Esophagus mucosa (tissue), 1 donor: Measurements from ENCODE around the gene TBC1D16. TPM values are rescaled to one million over a fixed set of nuclear protein-coding genes. Genes with fewer than 3 reads are reported as not detected.
A peak's percentile ranks its signal among the peaks of the same experiment; 100 is the strongest.

Experiments used
- ATAC-seq: fragments of 200-7000 bp; cut with Tn5 transposase; one replicate; pipeline ENCODE4 v1.9.1; 2020
- total RNA-seq: library from RNA; stranded (reverse); gene quantifications from one replicate; pipeline ENCODE4 v1.2.4, GENCODE V29; 2023
- donor health status: DM: yes; HTN: yes; CAD: no.

TBC1D16 gene
- total RNA-seq, 1 donor from 2014 or later, result 8.9 TPM

- ATAC-seq, result peak; percentile 19
These were observed 110.3 kb downstream of the TBC1D16 start for GRCh38 chr17:79925242-79925957.

DNA sequence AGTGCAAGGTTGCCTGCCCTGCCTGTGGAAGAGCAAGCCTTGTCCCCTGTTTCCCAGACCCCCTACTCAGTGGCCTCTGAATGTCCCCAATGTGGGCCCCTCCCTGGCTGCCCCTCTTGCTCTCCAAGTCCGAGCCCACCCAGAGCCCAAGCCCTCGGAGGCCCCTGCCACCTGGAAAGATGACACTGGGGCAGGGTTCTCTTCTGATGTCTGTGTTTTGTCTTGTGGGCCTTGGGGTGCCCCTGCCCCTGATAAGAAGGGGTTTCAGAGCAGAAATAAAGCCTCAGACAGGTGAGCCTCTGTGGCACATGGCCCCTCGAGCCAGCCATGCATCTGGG lies 111.1 kb downstream of the TBC1D16 start:
- no peak for ATAC-seq

DNA sequence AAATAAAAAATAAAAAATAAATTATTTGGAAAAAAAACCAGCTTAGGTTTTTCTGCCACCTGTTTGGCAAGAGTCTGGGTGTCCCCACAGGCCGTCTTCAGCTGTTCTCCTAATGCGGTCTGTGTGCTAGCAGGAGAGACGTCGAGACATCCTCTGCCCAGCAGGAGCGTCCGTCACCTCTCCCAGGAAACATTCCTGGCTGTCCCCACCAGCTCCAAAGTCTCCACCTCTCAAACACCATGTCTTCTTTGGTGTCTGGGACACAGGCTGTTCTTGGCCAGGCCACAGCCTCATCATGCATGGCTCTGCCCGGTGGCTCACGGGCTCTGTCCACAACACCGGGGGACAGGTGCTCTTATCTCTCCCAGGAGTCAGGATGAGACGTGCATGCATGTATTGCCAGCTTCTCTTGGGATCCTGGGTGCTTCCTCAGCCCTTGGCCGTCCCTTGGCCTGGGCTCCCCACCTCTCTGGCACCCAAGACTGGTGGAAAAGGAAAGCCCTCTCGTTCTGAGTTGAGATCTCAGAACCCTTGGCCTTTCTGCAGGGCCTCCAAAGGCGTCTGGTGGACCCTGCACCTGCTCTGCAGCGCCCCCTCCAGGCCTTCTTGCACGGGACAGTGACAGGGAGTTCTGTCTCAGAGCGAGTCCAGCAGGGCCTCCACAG lies 111.6 kb downstream of the TBC1D16 start:
- peak; percentile 27 for ATAC-seq

DNA sequence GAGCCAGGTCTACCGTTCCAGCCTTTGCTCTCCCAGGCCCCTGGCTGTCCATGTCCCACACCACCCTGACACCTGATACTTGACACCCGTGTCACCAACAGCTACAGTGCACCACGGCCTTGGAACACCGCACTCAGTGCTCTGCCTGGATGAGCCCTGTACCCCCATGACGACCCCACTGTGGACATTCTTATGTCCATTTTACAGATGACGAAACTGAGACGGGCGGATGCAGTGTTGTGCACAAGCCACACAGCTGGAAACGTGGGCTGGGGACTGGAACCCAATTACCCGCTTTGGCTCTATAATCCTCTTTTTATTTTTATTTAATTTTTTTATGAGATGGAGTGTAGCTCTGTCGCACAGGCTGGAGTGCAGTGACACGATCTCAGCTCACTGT lies 112.9 kb downstream of the TBC1D16 start:
- no peak for ATAC-seq

DNA sequence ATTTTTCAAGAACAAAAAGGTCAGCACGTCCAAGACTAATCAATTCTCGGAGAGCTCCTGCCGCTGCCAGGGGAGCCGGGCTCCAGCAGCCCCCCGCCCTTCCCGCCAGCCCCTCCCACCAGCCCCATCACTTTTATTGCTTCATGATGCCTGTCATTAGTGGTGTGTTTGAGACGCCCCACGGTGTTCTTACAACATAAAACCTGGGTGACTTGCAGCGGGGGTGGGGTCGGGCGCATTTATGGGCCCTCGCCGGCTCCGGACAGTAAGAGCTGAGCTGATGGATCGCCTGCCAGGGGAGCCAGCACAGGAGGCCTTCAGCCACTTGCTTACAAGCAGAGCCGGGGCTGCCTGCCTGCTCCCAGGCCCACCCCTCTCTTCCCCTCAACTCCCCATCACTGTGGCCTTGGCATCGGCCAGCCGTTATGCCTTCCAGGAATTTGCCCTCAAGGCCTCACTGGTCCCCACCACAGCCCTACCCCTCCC lies 113.5 kb downstream of the TBC1D16 start:
- no peak for ATAC-seq

- no peak for ATAC-seq
These were observed 114.1 kb downstream of the TBC1D16 start for GRCh38 chr17:79921411-79922115.

DNA sequence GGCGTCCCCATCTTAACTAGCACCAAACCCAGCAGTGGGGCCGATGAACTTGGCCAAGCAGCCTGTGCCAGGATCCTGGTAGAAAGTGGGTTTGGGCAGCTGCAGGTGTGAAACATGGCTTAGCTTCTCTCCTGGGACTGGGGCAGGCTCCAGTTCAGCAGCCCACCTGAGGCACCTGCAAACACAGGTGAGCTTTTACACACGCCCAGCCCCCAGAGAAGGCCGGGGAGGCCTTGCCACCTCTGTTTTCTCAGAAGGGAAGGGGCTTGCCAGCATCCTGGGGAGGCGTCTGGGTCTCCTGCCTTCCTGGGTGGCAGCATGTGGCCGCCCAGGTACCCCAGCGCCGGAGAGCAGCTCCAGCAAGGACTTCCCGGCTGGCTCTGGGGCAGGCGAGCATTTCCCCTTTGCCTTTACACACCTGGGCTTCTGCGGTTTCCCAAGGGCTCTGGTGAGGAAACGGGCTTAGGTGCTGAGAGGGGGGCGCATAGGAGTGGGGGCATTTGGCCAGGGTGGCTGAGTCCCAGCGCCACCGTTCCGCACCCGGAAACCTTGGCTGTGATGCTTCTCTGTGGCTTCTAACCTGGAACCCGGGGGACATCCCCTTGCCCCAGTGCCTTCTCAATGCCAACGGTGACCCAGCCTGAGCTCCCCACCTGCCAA lies 114.8 kb downstream of the TBC1D16 start:
- ATAC-seq, result no peak

DNA sequence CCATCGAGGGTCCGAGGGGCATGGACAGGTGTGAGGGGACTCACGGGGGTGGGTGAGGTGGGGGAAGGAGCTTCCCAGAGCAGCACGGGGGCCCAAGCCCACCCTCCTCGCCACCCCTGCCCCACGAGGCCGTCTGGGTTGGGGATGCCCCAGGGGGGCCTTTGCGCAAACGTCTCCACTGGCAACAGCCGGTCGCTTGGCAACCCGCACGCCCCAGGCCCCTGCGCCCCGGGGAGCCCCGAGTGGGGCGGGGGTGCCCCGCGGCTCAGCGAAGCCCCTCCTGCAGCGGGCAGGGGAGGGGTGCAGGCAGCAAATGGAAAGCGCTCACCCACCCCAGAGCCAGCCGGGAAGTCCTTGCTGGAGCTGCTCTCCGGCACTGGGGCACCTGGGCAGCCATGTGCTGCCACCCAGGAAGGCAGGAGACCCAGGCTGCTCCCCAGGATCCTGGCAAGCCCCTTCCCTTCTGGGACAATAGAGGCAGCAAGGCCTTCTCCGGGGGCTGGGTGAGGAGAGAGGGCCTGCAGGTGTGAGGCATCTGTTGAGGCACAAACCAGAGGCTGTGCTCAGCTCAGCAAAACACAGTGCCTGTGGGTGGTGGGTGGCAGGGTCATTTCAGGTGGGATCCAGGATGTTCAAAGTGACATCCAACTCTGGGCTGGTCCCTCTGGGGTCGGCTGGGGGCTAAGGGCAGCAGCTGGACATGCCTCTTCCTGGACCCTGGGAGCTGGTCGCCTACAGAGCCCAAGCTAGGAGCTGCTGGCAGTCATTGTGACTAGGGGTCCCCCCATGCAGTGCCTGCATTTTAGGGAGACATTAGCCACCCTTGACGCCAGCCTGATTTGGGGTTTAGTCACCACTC lies 115.6 kb downstream of the TBC1D16 start:
- no peak for ATAC-seq

- peak; percentile 91 for ATAC-seq
These were observed 116.5 kb downstream of the TBC1D16 start for GRCh38 chr17:79919164-79919585.

DNA sequence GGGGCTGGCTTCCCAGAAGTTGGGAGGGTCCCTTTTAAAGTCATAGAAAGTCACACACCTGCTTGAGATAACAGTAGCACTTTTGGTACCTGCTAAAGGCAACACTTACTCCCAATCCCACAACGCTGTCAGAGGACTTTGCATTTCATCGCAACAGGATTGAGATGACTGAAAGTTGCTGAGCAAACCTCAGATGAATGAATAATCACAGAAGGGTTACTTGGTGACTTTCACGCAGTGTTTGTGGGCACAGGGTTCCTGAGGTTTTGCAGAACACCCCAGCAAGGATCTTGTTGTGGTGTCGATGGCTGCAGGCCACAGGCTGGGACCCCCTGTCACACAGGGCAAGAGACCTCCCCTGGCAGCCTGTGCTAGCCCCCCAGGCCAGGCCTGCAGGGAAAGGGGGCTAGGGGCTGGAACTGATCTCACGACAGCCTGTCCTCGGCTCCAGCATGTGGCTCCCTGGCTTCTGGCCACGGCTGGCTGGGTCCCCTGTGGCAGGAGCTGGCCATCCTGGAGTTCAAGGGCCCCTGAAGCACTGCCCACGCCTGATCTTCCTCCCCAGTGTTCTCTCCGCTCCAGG lies 117.0 kb downstream of the TBC1D16 start:
- ATAC-seq, result no peak

DNA sequence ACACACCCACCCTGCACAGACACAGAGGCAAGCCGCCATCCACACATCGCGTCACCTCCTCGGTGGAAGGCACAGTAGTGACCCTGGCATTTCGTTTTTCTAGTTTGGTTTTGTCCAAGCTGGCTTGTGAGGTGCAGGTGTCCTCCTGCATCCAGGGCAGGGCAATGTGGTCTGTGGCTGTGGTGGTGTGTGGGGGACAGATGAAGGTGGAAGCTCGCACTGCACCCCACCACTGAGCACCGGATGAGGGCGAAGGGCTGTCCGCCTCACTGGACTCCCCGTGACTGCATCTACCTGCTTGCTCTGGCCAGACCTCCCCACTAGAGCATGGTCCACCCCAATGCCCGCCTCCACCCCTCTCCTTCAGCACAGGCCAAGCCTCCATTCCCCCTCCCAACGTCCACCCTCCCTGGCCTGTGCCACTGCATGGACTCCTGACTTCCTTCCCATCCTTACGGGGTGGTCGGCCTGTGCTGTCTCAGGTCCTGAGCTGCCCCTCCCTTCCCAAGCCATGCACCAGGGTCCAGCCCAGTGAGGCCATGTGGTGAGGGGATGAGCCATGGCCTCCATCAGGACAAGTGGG lies 117.7 kb downstream of the TBC1D16 start:
- no peak for ATAC-seq

DNA sequence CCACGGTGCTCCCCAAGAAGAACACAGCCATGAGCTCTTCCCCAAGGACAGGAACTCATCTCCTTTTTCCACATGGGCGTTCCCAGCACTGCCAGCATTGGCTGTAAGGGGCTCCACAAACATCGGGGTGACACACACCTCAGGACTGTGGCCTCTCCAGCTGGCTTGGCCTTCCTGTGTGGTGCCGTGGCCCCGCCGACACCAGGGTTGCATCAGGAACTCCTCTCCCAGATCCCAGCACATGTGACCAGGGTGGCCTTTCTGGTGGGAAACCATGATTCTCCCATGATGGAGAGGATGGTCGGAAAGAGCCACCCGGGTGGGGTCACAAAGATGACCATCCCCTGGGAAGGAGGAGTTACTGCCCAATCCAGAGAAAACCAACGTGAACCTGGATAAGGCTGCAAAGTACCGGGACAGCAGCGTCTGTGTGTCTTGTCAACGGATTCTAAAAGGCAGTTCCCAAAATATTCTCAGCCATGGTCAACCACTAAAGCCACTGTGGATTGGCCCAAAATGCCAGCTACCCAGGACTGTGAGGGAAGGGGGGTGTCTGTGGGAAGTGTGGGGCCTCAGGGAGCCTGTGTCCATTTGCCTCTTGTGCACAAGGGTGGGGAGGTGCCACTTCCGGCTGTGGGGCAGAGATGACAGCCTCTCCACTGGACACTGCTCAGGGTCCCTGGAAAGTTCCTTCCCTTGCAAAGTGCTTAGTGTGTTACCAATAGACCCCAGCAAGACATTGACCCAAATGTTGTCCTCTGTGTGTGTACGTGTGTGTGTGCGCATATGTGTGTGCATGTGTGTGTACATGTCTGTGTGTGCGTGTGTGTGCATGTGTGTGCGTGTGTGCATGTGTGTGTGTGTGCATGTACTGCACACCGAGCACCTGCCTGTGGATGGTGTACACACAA lies 118.4 kb downstream of the TBC1D16 start:
- no peak for ATAC-seq

DNA sequence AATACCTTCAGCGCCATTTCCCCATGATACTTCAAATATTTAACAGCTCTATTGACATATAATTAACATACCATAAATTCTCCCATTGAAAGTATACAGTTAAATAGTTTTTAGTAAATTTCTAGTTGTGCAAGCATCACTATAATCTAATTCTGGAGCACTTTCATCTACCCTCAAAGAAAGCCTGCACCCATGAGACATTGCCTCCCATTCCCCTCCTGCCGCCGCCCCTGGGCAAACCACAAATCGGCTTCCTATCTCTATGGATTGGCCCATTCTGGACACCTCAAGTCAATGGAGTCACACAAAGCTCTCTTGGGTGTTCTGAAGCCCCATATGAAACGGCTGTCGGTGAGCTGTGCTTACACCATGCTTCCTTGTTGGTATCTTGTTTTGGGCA lies 119.2 kb downstream of the TBC1D16 start:
- ATAC-seq, result no peak

- ATAC-seq, result peak; percentile 67
These were observed 119.7 kb downstream of the TBC1D16 start for GRCh38 chr17:79915850-79916430.

GRCh38 chr17:79914813-79915740 lies 120.6 kb downstream of the TBC1D16 start:
- ATAC-seq, result no peak

DNA sequence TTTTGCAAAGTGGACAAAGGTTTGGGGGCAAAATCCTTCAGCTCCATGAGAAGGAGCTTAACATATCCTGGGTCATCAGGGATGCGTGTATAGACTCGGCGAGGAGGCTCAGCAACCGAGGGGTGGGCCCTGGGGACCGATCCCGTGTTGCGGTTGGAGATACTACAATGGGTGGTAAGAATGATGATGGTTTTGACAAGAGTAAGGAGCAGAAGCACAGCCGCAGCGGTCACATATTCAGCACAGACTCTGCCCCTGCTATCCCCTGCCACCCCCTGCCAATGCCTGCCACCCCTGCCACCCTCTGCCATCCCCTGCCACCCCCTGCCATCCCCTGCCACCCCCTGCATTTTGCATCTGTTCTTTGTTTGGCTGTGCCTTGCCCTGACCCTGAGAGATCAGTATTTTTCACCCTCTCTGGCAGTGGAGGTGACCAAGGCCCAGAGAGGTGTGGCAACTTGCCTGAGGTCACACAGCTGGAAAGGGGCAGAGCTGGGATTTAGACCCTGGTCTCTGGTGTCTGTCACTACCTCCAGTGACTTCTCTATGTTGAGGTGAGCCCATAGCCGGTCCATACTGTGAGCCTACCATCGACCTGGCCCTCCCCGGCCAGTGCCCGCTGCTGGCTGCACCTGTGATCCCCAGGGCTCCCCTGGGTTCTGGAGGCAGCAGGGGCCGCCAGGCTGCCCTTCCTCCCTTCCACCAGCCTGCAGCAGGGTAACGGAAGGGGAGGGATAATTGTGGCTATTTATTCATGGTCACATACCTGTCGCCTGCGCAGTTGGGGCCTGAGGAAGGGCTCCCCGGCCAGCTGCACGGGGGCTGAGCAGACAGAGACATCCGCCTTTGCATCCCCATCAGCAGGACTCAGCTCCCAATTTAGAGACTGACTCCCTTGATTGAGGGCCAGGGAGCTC lies 121.5 kb downstream of the TBC1D16 start:
- no peak for ATAC-seq

DNA sequence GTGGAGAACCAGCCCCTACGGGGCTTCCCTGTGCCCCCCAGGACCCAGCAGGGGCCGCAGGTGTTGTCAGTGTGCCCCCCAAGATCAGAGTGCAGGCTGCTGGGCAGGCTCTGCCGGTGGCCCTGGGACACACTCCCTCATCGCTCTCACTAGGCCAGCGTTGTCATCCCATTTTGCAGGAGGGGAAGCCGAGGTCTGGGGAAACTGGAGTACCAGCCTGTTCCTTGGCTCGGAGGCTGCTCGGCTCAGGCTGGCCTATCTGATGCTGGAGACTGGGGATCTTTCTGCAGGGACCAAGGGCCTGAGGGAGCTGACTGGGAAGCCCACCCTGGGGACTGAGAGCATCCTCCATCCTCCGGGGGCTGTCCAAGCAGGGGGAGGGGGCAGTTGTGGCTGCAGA lies 122.2 kb downstream of the TBC1D16 start:
- ATAC-seq, result no peak
